ENCODE results near the gene TANC1. TPM values are rescaled to one million over a fixed set of nuclear protein-coding genes. Genes with fewer than 3 reads are reported as not detected.
A peak's percentile ranks its signal among the peaks of the same experiment; 100 is the strongest.

Gene TANC1
- total and polyA plus RNA-seq, 2 of the 4 experiments (the other 2 are of a cell fraction) = 10.2 to 12.9 TPM

GRCh38 chr2:158969162-158969714 is 798 bp downstream of the TANC1 start (continued):
- no peak for TF ChIP-seq CHD1 (IDR thresholded peaks at IDR 0.05; ENCODE audit: low read depth, low read length)

- Histone ChIP-seq H3K4me2 (ENCODE audit: low read depth, low read length) (peak overlapping the region; percentile 97), H3K56ac (ENCODE audit: extremely low read depth, insufficient read depth, low read length) (peak overlapping the region; percentile 61), H3K23ac (ENCODE audit: low read depth, low read length) (peak overlapping the region; percentile 85), H2BK120ac (ENCODE audit: low read depth, low read length) (peak overlapping the region; percentile 42; the same call in 1 of the 2 replicates), H4K20me1 (ENCODE audit: insufficient read depth, low read length) (peaks cover 50% of the 10 kb centered on the region), H4K5ac (ENCODE audit: low read depth, low read length) (peak overlapping the region; percentile 37), H3K79me1 (ENCODE audit: low read depth in 1 of 2, low read length in 2 of 2) (peaks cover 29 to 45% of the 10 kb centered on the region in 2 experiments), H2AFZ (replicated peaks; ENCODE audit: low read length, poor library complexity) (peak overlapping the region; percentile 84), H3K27me3 (ENCODE audit: control insufficient read depth, insufficient read depth, low read length) (no peaks in the 10 kb centered on the region), H2BK20ac (ENCODE audit: low read depth, low read length) (no peak overlapping the region), H3K4ac (ENCODE audit: low read depth, low read length) (peak overlapping the region; percentile 81), H3K9ac (ENCODE audit: low read depth, low read length) (peak overlapping the region; percentile 87), H3K18ac (ENCODE audit: low read depth, low read length) (peak overlapping the region; percentile 81), H4K91ac (ENCODE audit: insufficient read depth, low read depth, low read length) (peak overlapping the region; percentile 40), H2AK5ac (ENCODE audit: low read depth, low read length) (peak overlapping the region; percentile 13), H4K8ac (ENCODE audit: low read depth in 2 of 2, low read length in 2 of 2) (peak overlapping the region; percentile 38 to 43; a peak in 3 of 4 replicates), H3K36me3 (ENCODE audit: control insufficient read depth, insufficient read depth, low read length) (no peaks in the 10 kb centered on the region), H3K9me1 (ENCODE audit: insufficient read depth, low read length) (peaks cover 5% of the 10 kb centered on the region; the same call in 1 of the 2 replicates), H3K9me3 (ENCODE audit: control insufficient read depth, insufficient read depth, low read length) (no peaks in the 10 kb centered on the region), H3K4me3 (ENCODE audit: insufficient read depth, low read depth, low read length) (peak overlapping the region; percentile 87), H3K14ac (replicated peaks; ENCODE audit: low read depth, low read length) (peak overlapping the region; percentile 83), H3K27ac (ENCODE audit: insufficient read depth, low read length) (peak overlapping the region; percentile 90), H3K4me1 (ENCODE audit: control insufficient read depth, insufficient read depth, low read length) (peaks cover 12% of the 10 kb centered on the region), H2BK5ac (ENCODE audit: low read depth, low read length, poor library complexity, severe bottlenecking) (peak overlapping the region; percentile 35), H2BK15ac (ENCODE audit: low read depth, low read length) (peak overlapping the region; percentile 64; the same call in 1 of the 3 replicates), H2AK9ac (replicated peaks; ENCODE audit: low read depth, low read length, poor library complexity) (peak overlapping the region; percentile 81)
- ATAC-seq (ENCODE audit: low read depth) (no peak), DNase-seq (no peak)
- POLR2A ChIA-PET (ENCODE audit: unreplicated experiment) = interaction anchor here (0.7 kb wide), 1 partner anchor 149 kb away, joined by 3 read pairs; no protein-coding TSS in a partner anchor
- dilution Hi-C loops (cut with HindIII; ENCODE audit: low sequenced_read_pairs, unreplicated experiment) (no loop called here), intact Hi-C loops (cut with micrococcal nuclease) (loop anchor here (2.0 to 5.0 kb wide), 3 partner anchors 65 to 233 kb away; no protein-coding TSS in a partner anchor), in situ Hi-C loops (cut with MboI; ENCODE audit: low sequenced_read_pairs) (no loop called here)
- CTCF ChIA-PET = interaction anchor here (1.0 kb wide), 3 partner anchors 9 to 149 kb away, joined by 3 read pairs; no protein-coding TSS in a partner anchor
- TF ChIP-seq RFX5 (IDR thresholded peaks at IDR 0.05; ENCODE audit: low read depth, low read length) (no peak), MXI1 (IDR thresholded peaks at IDR 0.05; ENCODE audit: borderline replicate concordance, low read depth, low read length) (0 out of 2 replicates have a peak, but pooled peaks have one; percentile 55)
- no TSS peak for BruUV-seq (replicated peaks)
- WGBS, 2 experiments (ENCODE audit: extremely low coverage in 2 of 2, insufficient read length in 1 of 2) = 1% methylated on average over 8 of the region's 25 CpGs; no CpG with 5 or more reads in 1 of the 2 experiments
Observed at GRCh38 chr2:158969715-158970240, 1.3 kb downstream of the TANC1 start.

Measured in IMR-90 (cell line).